HepG2 (cell line): ENCODE data around the gene CALD1. TPM values are rescaled to one million over a fixed set of nuclear protein-coding genes. Genes with fewer than 3 reads are reported as not detected.

Experiments used
- ARNT ChIP-seq: fragments of 450-650 bp; IDR thresholded peaks from 2 replicates; pipeline ENCODE4 v1.6.1; 2017
- ARNTL ChIP-seq: sonication (generic); formaldehyde crosslinking; IDR thresholded peaks from 2 replicates; pipeline ENCODE4 v1.4.0; 2020; ENCODE audit warnings: mild to moderate bottlenecking, missing genetic modification reagents
- DPF2 ChIP-seq: sonication (generic); formaldehyde crosslinking; IDR thresholded peaks from 2 replicates; pipeline ENCODE4 v1.4.0; 2020; ENCODE audit warnings: mild to moderate bottlenecking, low read depth, missing genetic modification reagents, borderline replicate concordance
- ELF3 ChIP-seq: IDR thresholded peaks from 2 replicates; pipeline ENCODE4 v1.6.1; 2016; ENCODE audit warnings: missing genetic modification reagents, missing compliant biosample characterization
- EZH2 ChIP-seq: conservative IDR thresholded peaks from 2 replicates; pipeline ENCODE4 v1.6.1; 2012; ENCODE audit warnings: mild to moderate bottlenecking, low read depth, low read length, moderate library complexity
- MIER2 ChIP-seq: IDR thresholded peaks from 2 replicates; pipeline ENCODE4 v1.6.1; 2016; ENCODE audit warnings: missing biosample characterization, missing genetic modification reagents
- MXD1 ChIP-seq: sonication (generic); formaldehyde crosslinking; IDR thresholded peaks from 2 replicates; pipeline ENCODE4 v1.4.0; 2020; ENCODE audit warnings: mild to moderate bottlenecking, missing genetic modification reagents
- PCBP2 ChIP-seq: fragments of 200-400 bp; formaldehyde crosslinking; optimal IDR thresholded peaks from 2 replicates; pipeline ENCODE3; 2018; ENCODE audit warnings: low read length, low read depth; ENCODE audit not compliant: poor library complexity, severe bottlenecking
- PLRG1 ChIP-seq: fragments of 450-650 bp; conservative IDR thresholded peaks from 2 replicates; pipeline ENCODE4 v1.6.1; 2016
- THYN1 ChIP-seq: sonication (generic); formaldehyde crosslinking; IDR thresholded peaks from 2 replicates; pipeline ENCODE4 v1.8.1; 2023; ENCODE audit warnings: low read depth, mild to moderate bottlenecking, moderate library complexity, missing genetic modification reagents, borderline replicate concordance
- ZNF234 ChIP-seq: sonication (generic); formaldehyde crosslinking; conservative IDR thresholded peaks from 2 replicates; pipeline ENCODE4 v1.5.1; 2020; ENCODE audit warnings: mild to moderate bottlenecking, missing genetic modification reagents
- ZNF3 ChIP-seq: IDR thresholded peaks from 2 replicates; pipeline ENCODE4 v1.7.0; 2017; ENCODE audit warnings: inconsistent platforms
- ZNF33A ChIP-seq: sonication (generic); formaldehyde crosslinking; IDR thresholded peaks from 2 replicates; pipeline ENCODE4 v1.5.1; 2020; ENCODE audit warnings: missing genetic modification reagents, mild to moderate bottlenecking, moderate library complexity, borderline replicate concordance
- ZNF382 ChIP-seq: sonication (generic); formaldehyde crosslinking; IDR thresholded peaks from 2 replicates; pipeline ENCODE4 v1.5.0; 2020; ENCODE audit warnings: missing genetic modification reagents, mild to moderate bottlenecking, borderline replicate concordance
- ZNF549 ChIP-seq: sonication (generic); formaldehyde crosslinking; IDR thresholded peaks from 2 replicates; pipeline ENCODE4 v1.5.0; 2020; ENCODE audit warnings: missing genetic modification reagents
- ZNF598 ChIP-seq: sonication (generic); formaldehyde crosslinking; IDR thresholded peaks from 2 replicates; pipeline ENCODE4 v1.5.1; 2020; ENCODE audit warnings: mild to moderate bottlenecking, missing genetic modification reagents, borderline replicate concordance
- ZNF773 ChIP-seq: sonication (generic); formaldehyde crosslinking; IDR thresholded peaks from 2 replicates; pipeline ENCODE4 v1.4.0; 2020; ENCODE audit warnings: missing genetic modification reagents, borderline replicate concordance
- polyA plus RNA-seq, 8 experiments: library from polyadenylated mRNA; depleted of rRNA in 3 of 8; stranded (reverse) in 7 of 8; unstranded in 1 of 8; fragments of >200 nt; fragmentation: Illumina TruSeq in 4 of 8; extraction: Trizol in 4 of 8; gene quantifications; 2 replicates each; pipeline versions ENCODE4 v1.2.1 to v1.2.3, GENCODE V29; 2011 to 2016; ENCODE audit warnings: low read depth in 4 of 8, missing spikeins in 1 of 8, mixed read lengths in 1 of 8; ENCODE audit not compliant: insufficient read depth in 1 of 8
- total RNA-seq, 5 experiments: library from RNA; depleted of rRNA; stranded (reverse); fragments of >200 nt; fragmentation: Illumina TruSeq; extraction: Trizol; gene quantifications; 2 replicates each; pipeline ENCODE4 v1.2.3, GENCODE V29; 2016; ENCODE audit warnings: low read depth in 1 of 5
- TF ChIP-seq, protein P1 (sequence below): sonication (generic); formaldehyde crosslinking; conservative IDR thresholded peaks from 2 replicates; pipeline ENCODE4 v1.8.0; 2022; ENCODE audit warnings: low read depth, missing genetic modification reagents
- TF ChIP-seq, protein P2 (sequence below): IDR thresholded peaks from 2 replicates; pipeline ENCODE4 v1.6.1; 2016; ENCODE audit warnings: low read depth, missing genetic modification reagents, missing compliant biosample characterization
- TF ChIP-seq, protein P3 (sequence below): sonication (generic); formaldehyde crosslinking; IDR thresholded peaks from 2 replicates; pipeline ENCODE4 v1.4.0; 2020; ENCODE audit warnings: missing genetic modification reagents, mild to moderate bottlenecking, borderline replicate concordance

CALD1 gene
- total and polyA plus RNA-seq, 2 of the 13 experiments (the other 11 are each of a cell fraction or from before 2014, with no cell fraction given), result 53.0 to 112 TPM

DNA sequence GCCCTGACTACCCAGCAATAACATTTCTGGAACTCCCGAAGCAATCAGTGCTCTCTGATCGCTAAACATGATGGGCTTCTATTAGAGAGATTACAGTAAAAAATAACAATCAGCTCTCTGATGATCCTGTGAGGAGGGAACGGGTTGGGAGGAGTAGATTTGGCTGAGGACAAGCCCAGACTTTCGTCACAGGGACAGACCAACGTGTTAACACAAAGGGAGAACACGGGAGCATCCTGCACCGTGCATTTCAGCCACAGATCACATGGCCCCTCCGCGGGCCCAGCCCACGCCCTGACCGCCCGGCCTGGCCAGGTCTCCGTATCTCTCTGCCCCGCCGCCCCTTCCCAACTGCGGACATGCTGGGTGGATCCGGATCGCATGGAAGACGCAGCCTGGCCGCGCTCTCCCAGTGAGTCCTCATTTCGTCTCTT lies 111.8 kb downstream of the CALD1 start (continued):
- TF ChIP-seq PCBP2 (no peak), EZH2 (no peak), MXD1 (CRISPR knock-in tag) (0 out of 2 replicates have a peak, but pooled peaks have one; percentile 27), ZNF3 (CRISPR knock-in tag) (no peak), MIER2 (CRISPR knock-in tag) (no peak), ELF3 (CRISPR knock-in tag) (no peak), ZNF549 (CRISPR knock-in tag) (no peak), ZNF33A (CRISPR knock-in tag) (no peak), ZNF773 (CRISPR knock-in tag) (0 out of 2 replicates have a peak, but pooled peaks have one; percentile 50), ZNF598 (CRISPR knock-in tag) (no peak), THYN1 (CRISPR knock-in tag) (no peak), DPF2 (no peak), ZNF234 (CRISPR knock-in tag) (no peak; the same call in 1 of the 2 replicates), ARNT (no peak), PLRG1 (no peak), ARNTL (CRISPR knock-in tag) (peak; percentile 70; the same call in 1 of the 2 replicates), ZNF382 (CRISPR knock-in tag) (no peak)
- TF ChIP-seq, protein P1, sequence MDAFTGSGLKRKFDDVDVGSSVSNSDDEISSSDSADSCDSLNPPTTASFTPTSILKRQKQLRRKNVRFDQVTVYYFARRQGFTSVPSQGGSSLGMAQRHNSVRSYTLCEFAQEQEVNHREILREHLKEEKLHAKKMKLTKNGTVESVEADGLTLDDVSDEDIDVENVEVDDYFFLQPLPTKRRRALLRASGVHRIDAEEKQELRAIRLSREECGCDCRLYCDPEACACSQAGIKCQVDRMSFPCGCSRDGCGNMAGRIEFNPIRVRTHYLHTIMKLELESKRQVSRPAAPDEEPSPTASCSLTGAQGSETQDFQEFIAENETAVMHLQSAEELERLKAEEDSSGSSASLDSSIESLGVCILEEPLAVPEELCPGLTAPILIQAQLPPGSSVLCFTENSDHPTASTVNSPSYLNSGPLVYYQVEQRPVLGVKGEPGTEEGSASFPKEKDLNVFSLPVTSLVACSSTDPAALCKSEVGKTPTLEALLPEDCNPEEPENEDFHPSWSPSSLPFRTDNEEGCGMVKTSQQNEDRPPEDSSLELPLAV, result no peak
- TF ChIP-seq, protein P2, sequence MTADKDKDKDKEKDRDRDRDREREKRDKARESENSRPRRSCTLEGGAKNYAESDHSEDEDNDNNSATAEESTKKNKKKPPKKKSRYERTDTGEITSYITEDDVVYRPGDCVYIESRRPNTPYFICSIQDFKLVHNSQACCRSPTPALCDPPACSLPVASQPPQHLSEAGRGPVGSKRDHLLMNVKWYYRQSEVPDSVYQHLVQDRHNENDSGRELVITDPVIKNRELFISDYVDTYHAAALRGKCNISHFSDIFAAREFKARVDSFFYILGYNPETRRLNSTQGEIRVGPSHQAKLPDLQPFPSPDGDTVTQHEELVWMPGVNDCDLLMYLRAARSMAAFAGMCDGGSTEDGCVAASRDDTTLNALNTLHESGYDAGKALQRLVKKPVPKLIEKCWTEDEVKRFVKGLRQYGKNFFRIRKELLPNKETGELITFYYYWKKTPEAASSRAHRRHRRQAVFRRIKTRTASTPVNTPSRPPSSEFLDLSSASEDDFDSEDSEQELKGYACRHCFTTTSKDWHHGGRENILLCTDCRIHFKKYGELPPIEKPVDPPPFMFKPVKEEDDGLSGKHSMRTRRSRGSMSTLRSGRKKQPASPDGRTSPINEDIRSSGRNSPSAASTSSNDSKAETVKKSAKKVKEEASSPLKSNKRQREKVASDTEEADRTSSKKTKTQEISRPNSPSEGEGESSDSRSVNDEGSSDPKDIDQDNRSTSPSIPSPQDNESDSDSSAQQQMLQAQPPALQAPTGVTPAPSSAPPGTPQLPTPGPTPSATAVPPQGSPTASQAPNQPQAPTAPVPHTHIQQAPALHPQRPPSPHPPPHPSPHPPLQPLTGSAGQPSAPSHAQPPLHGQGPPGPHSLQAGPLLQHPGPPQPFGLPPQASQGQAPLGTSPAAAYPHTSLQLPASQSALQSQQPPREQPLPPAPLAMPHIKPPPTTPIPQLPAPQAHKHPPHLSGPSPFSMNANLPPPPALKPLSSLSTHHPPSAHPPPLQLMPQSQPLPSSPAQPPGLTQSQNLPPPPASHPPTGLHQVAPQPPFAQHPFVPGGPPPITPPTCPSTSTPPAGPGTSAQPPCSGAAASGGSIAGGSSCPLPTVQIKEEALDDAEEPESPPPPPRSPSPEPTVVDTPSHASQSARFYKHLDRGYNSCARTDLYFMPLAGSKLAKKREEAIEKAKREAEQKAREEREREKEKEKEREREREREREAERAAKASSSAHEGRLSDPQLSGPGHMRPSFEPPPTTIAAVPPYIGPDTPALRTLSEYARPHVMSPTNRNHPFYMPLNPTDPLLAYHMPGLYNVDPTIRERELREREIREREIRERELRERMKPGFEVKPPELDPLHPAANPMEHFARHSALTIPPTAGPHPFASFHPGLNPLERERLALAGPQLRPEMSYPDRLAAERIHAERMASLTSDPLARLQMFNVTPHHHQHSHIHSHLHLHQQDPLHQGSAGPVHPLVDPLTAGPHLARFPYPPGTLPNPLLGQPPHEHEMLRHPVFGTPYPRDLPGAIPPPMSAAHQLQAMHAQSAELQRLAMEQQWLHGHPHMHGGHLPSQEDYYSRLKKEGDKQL (CRISPR knock-in tag), result no peak
- TF ChIP-seq, protein P3, sequence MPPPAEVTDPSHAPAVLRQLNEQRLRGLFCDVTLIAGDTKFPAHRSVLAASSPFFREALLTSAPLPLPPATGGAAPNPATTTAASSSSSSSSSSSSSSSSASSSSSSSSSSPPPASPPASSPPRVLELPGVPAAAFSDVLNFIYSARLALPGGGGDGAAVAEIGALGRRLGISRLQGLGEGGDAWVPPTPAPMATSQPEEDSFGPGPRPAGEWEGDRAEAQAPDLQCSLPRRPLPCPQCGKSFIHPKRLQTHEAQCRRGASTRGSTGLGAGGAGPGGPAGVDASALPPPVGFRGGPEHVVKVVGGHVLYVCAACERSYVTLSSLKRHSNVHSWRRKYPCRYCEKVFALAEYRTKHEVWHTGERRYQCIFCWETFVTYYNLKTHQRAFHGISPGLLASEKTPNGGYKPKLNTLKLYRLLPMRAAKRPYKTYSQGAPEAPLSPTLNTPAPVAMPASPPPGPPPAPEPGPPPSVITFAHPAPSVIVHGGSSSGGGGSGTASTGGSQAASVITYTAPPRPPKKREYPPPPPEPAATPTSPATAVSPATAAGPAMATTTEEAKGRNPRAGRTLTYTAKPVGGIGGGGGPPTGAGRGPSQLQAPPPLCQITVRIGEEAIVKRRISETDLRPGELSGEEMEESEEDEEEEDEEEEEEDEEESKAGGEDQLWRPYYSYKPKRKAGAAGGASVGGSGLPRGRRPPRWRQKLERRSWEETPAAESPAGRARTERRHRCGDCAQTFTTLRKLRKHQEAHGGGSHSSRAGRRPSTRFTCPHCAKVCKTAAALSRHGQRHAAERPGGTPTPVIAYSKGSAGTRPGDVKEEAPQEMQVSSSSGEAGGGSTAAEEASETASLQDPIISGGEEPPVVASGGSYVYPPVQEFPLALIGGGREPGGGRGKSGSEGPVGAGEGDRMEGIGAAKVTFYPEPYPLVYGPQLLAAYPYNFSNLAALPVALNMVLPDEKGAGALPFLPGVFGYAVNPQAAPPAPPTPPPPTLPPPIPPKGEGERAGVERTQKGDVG, result no peak
